Activated naive CD4-positive, alpha-beta T cell treated with anti-CD3 and anti-CD28 coated beads, Interleukin-2, amount 50 U/mL, for 72 hours (primary cell): ENCODE results near the gene ITPR1. TPM values are rescaled to one million over a fixed set of nuclear protein-coding genes. Genes with fewer than 3 reads are reported as not detected.

Experiments
- ATAC-seq, 2 donors: fragments of 150-1000 bp; cut with Tn5 transposase; 2 replicates each; pipeline ENCODE4 v1.10.0; 2021; ENCODE audit warnings: mild to moderate bottlenecking in 2 of 2, moderate library complexity in 2 of 2
- DNase-seq, 2 donors: peaks; one replicate each; pipeline ENCODE4 v3.0.0; 2021 to 2022; ENCODE audit warnings: low spot score in 2 of 2
- H3K27ac Mint-ChIP-seq, 2 donors: one replicate each; pipeline ENCODE4 v1.8.0; 2022; ENCODE audit warnings: mild to moderate bottlenecking in 2 of 2, mixed read lengths in 2 of 2
- H3K36me3 Mint-ChIP-seq, 2 donors: one replicate each; pipeline ENCODE4 v1.8.0; 2022; ENCODE audit warnings: mixed read lengths in 2 of 2
- H3K9me3 Mint-ChIP-seq, 2 donors: one replicate each; pipeline ENCODE4 v1.8.0; 2022; ENCODE audit warnings: mixed read lengths in 2 of 2
- total RNA-seq, 2 donors: library from RNA; stranded (reverse); gene quantifications; one replicate each; pipeline ENCODE4 v1.2.3, GENCODE V29; 2022

Gene ITPR1
- total RNA-seq, 2 donors from 2014 or later, result 40.0 to 70.7 TPM

- DNase-seq (no peak), ATAC-seq (no peak)
- Mint-ChIP-seq H3K9me3 (peaks cover 0 to 6% of the 10 kb centered on the region in 2 donors), H3K36me3 (peaks cover 46 to 56% of the 10 kb centered on the region in 2 donors), H3K27ac (peak overlapping the region; percentile 98 to 100)
Observed at GRCh38 chr3:4830586-4830914, 337.4 kb downstream of the ITPR1 start.

GRCh38 chr3:4831580-4831950 is 338.4 kb downstream of the ITPR1 start:
- ATAC-seq, result peak in 1 of 2 donors; percentile 23
- peak overlapping the region; percentile 98 to 100 for H3K27ac Mint-ChIP-seq
- DNase-seq, result peak in 1 of 2 donors; percentile 49
- peaks cover 0 to 6% of the 10 kb centered on the region in 2 donors for H3K9me3 Mint-ChIP-seq
- peaks cover 48 to 52% of the 10 kb centered on the region in 2 donors for H3K36me3 Mint-ChIP-seq

- no peak for DNase-seq
Observed at GRCh38 chr3:4833471-4833870, 340.3 kb downstream of the ITPR1 start.

GRCh38 chr3:4834403-4834866 is 341.3 kb downstream of the ITPR1 start:
- peaks cover 38 to 42% of the 10 kb centered on the region in 2 donors for H3K36me3 Mint-ChIP-seq
- peak; percentile 60 to 66 for ATAC-seq

More at GRCh38 chr3:4833471-4833870, 340.3 kb downstream of the ITPR1 start:
- ATAC-seq, result no peak
- Mint-ChIP-seq H3K9me3 (peaks cover 0 to 6% of the 10 kb centered on the region in 2 donors), H3K27ac (peak overlapping the region; percentile 93 to 94), H3K36me3 (peaks cover 41 to 45% of the 10 kb centered on the region in 2 donors)

GRCh38 chr3:4835616-4836043 is 342.5 kb downstream of the ITPR1 start:
- Mint-ChIP-seq H3K27ac (peak overlapping the region; percentile 94), H3K36me3 (peaks cover 32 to 40% of the 10 kb centered on the region in 2 donors), H3K9me3 (peaks cover 0 to 6% of the 10 kb centered on the region in 2 donors)
- DNase-seq (no peak), ATAC-seq (peak; percentile 32 to 36)

More at GRCh38 chr3:4834403-4834866, 341.3 kb downstream of the ITPR1 start:
- Mint-ChIP-seq H3K27ac (peak overlapping the region; percentile 93 to 94), H3K9me3 (peaks cover 0 to 6% of the 10 kb centered on the region in 2 donors)
- DNase-seq, result peak; percentile 64 to 89

- ATAC-seq (no peak), DNase-seq (no peak)
- H3K9me3 Mint-ChIP-seq, result peaks cover 0 to 6% of the 10 kb centered on the region in 2 donors
- peak overlapping the region; percentile 94 for H3K27ac Mint-ChIP-seq
- peaks cover 28 to 44% of the 10 kb centered on the region in 2 donors for H3K36me3 Mint-ChIP-seq
Observed at GRCh38 chr3:4836516-4836915, 343.4 kb downstream of the ITPR1 start.

- peaks cover 32 to 53% of the 10 kb centered on the region in 2 donors for H3K36me3 Mint-ChIP-seq
- DNase-seq (no peak), ATAC-seq (peak in 1 of 2 donors; percentile 10)
- peaks cover 0 to 6% of the 10 kb centered on the region in 2 donors for H3K9me3 Mint-ChIP-seq
- H3K27ac Mint-ChIP-seq, result peak overlapping the region; percentile 94 to 98
Observed at GRCh38 chr3:4837374-4837930, 344.3 kb downstream of the ITPR1 start.

- peak overlapping the region in 1 of 2 donors; percentile 61 for H3K27ac Mint-ChIP-seq
- DNase-seq, result no peak
- ATAC-seq, result no peak
- peaks cover 0 to 10% of the 10 kb centered on the region in 2 donors for H3K9me3 Mint-ChIP-seq
- H3K36me3 Mint-ChIP-seq, result peaks cover 39 to 55% of the 10 kb centered on the region in 2 donors
Observed at GRCh38 chr3:4838621-4839022, 345.5 kb downstream of the ITPR1 start.

GRCh38 chr3:4839278-4839677 is 346.1 kb downstream of the ITPR1 start:
- no peak for ATAC-seq
- peaks cover 0 to 6% of the 10 kb centered on the region in 2 donors for H3K9me3 Mint-ChIP-seq
- H3K36me3 Mint-ChIP-seq, result peaks cover 37 to 49% of the 10 kb centered on the region in 2 donors
- H3K27ac Mint-ChIP-seq, result no peak overlapping the region
- DNase-seq, result no peak

GRCh38 chr3:4841225-4841624 is 348.1 kb downstream of the ITPR1 start:
- ATAC-seq, result no peak
- Mint-ChIP-seq H3K27ac (peak overlapping the region; percentile 94), H3K36me3 (peaks cover 36 to 39% of the 10 kb centered on the region in 2 donors), H3K9me3 (peaks cover 0 to 3% of the 10 kb centered on the region in 2 donors)
- no peak for DNase-seq

- ATAC-seq (peak; percentile 11 to 68), DNase-seq (no peak)
- Mint-ChIP-seq H3K9me3 (peaks cover 0 to 3% of the 10 kb centered on the region in 2 donors), H3K27ac (peak overlapping the region; percentile 94), H3K36me3 (peaks cover 34 to 37% of the 10 kb centered on the region in 2 donors)
Observed at GRCh38 chr3:4841776-4842440, 348.8 kb downstream of the ITPR1 start.

- H3K9me3 Mint-ChIP-seq, result peaks cover 0 to 3% of the 10 kb centered on the region in 2 donors
- H3K36me3 Mint-ChIP-seq, result peaks cover 29 to 33% of the 10 kb centered on the region in 2 donors
- H3K27ac Mint-ChIP-seq, result peak overlapping the region; percentile 94
- ATAC-seq (no peak), DNase-seq (no peak)
Observed at GRCh38 chr3:4843619-4844018, 350.5 kb downstream of the ITPR1 start.

- Mint-ChIP-seq H3K36me3 (peaks cover 30 to 34% of the 10 kb centered on the region in 2 donors), H3K27ac (peak overlapping the region; percentile 94 to 97), H3K9me3 (peaks cover 0 to 3% of the 10 kb centered on the region in 2 donors)
- ATAC-seq, result peak; percentile 67 to 69
- no peak for DNase-seq
Observed at GRCh38 chr3:4845882-4846281, 352.7 kb downstream of the ITPR1 start.

GRCh38 chr3:4846543-4846942 is 353.4 kb downstream of the ITPR1 start:
- Mint-ChIP-seq H3K27ac (peak overlapping the region; percentile 54 to 58), H3K36me3 (peaks cover 27 to 30% of the 10 kb centered on the region in 2 donors), H3K9me3 (peaks cover 0 to 3% of the 10 kb centered on the region in 2 donors)
- no peak for DNase-seq
- ATAC-seq, result no peak

GRCh38 chr3:4848176-4848825 is 355.2 kb downstream of the ITPR1 start:
- peak overlapping the region; percentile 90 to 96 for H3K27ac Mint-ChIP-seq
- no peaks in the 10 kb centered on the region for H3K9me3 Mint-ChIP-seq
- ATAC-seq (no peak), DNase-seq (no peak)
- H3K36me3 Mint-ChIP-seq, result peaks cover 13 to 20% of the 10 kb centered on the region in 2 donors

- ATAC-seq (no peak), DNase-seq (no peak)
- peak overlapping the region; percentile 96 to 98 for H3K27ac Mint-ChIP-seq
- peaks cover 17 to 21% of the 10 kb centered on the region in 2 donors for H3K36me3 Mint-ChIP-seq
- peaks cover 0 to 3% of the 10 kb centered on the region in 2 donors for H3K9me3 Mint-ChIP-seq
Observed at GRCh38 chr3:4849136-4849535, 356.0 kb downstream of the ITPR1 start.

GRCh38 chr3:4849739-4850138 is 356.6 kb downstream of the ITPR1 start:
- DNase-seq, result no peak
- Mint-ChIP-seq H3K27ac (peak overlapping the region; percentile 96 to 98), H3K36me3 (peaks cover 18 to 26% of the 10 kb centered on the region in 2 donors), H3K9me3 (peaks cover 0 to 3% of the 10 kb centered on the region in 2 donors)
- no peak for ATAC-seq
